Measurements from ENCODE around the gene CCSER1. TPM values are rescaled to one million over a fixed set of nuclear protein-coding genes. Genes with fewer than 3 reads are reported as not detected.

The CCSER1 gene
- total and polyA plus RNA-seq, 2 of the 8 experiments (the other 6 are each of a cell fraction or from before 2014, with no cell fraction given) = 0.26 to 0.84 TPM

GRCh38 chr4:90958256-90958895, 831.2 kb downstream of the CCSER1 start:
- Histone ChIP-seq H2BK120ac (replicated peaks; ENCODE audit: low read depth, low read length) (no peak overlapping the region), H3K23ac (ENCODE audit: insufficient read length) (no peak overlapping the region), H4K20me1 (replicated peaks in 1 of 2; ENCODE audit: control insufficient read depth in 1 of 2, insufficient read depth in 2 of 2, low read length in 2 of 2) (no peaks in the 10 kb centered on the region), H3K23me2 (ENCODE audit: low read depth, low read length) (no peaks in the 10 kb centered on the region), H3K79me1 (ENCODE audit: low read depth, low read length) (no peaks in the 10 kb centered on the region), H3K27me3 (replicated peaks in 1 of 4; ENCODE audit: control insufficient read depth in 3 of 4, extremely low read depth in 1 of 4, insufficient read depth in 3 of 4, low read length in 3 of 4) (no peaks in the 10 kb centered on the region), H3K79me2 (ENCODE audit: control insufficient read depth in 1 of 2, insufficient read depth in 2 of 2, low read length in 2 of 2) (no peaks in the 10 kb centered on the region), H3K4me2 (ENCODE audit: insufficient read depth in 1 of 2, low read depth in 2 of 2, low read length in 2 of 2) (no peak overlapping the region), H3K18ac (ENCODE audit: extremely low read depth, low read length) (no peak overlapping the region), H3K56ac (replicated peaks; ENCODE audit: insufficient read length, low read depth, low read length) (no peak overlapping the region), H4K8ac (ENCODE audit: extremely low read depth, insufficient read depth, low read length) (no peak overlapping the region), H3K27ac (ENCODE audit: low read depth, low read length) (no peak overlapping the region), H3K9me3 (ENCODE audit: insufficient read depth in 2 of 2, low read depth in 1 of 2, low read length in 1 of 2) (no peaks in the 10 kb centered on the region), H4K5ac (ENCODE audit: insufficient read length, low read depth, low read length) (no peak overlapping the region), H2AFZ (ENCODE audit: low read length) (peak overlapping the region; percentile 76), H3K14ac (ENCODE audit: insufficient read length) (no peak overlapping the region), H2BK5ac (ENCODE audit: low read depth, low read length) (no peak overlapping the region), H4K91ac (replicated peaks; ENCODE audit: insufficient read length, low read length) (no peak overlapping the region), H3K4me3 (ENCODE audit: extremely low read depth in 1 of 4, insufficient read depth in 2 of 4, low read depth in 3 of 4, low read length in 4 of 4) (no peak overlapping the region), H3K4me1 (replicated peaks in 1 of 4; ENCODE audit: control insufficient read depth in 3 of 4, insufficient read depth in 4 of 4, low read length in 3 of 4) (no peaks in the 10 kb centered on the region), H3K36me3 (ENCODE audit: control insufficient read depth in 2 of 4, insufficient read depth in 4 of 4, low read length in 3 of 4) (no peaks in the 10 kb centered on the region), H3K4ac (replicated peaks; ENCODE audit: insufficient read length, low read depth, low read length) (no peak overlapping the region), H2AK5ac (ENCODE audit: low read depth, low read length) (no peak overlapping the region), H2BK12ac (ENCODE audit: low read depth, low read length) (no peak overlapping the region), H2BK15ac (ENCODE audit: low read length) (no peak overlapping the region), H3K9ac (replicated peaks in 1 of 4; ENCODE audit: extremely low read depth in 1 of 4, low read depth in 3 of 4, low read length in 3 of 4) (no peak overlapping the region), H2BK20ac (ENCODE audit: low read length) (no peak overlapping the region)
- DNase-seq (ENCODE audit: low read depth in 1 of 2, low spot score in 2 of 2) (no peak), FAIRE-seq (no peak)
- ChIA-PET POLR2A (ENCODE audit: partially characterized antibody) (interaction anchor here (1.0 kb wide), 1 partner anchor 23 kb away, joined by 3 read pairs; no protein-coding TSS in a partner anchor), CTCF (ENCODE audit: partially characterized antibody) (no interaction called here)
- WGBS, 2 experiments (ENCODE audit: extremely low coverage in 1 of 2, insufficient coverage in 1 of 2, insufficient read length in 1 of 2, insufficient replicate concordance in 2 of 2, low coverage in 1 of 2, low lambda C conversion rate in 2 of 2, missing lambda C conversion rate in 1 of 2) = 92% methylated on average over 3 of the region's 3 CpGs; no CpG with 5 or more reads in 1 of the 2 experiments
- no peak for TF ChIP-seq POLR2AphosphoS5 (IDR thresholded peaks at IDR 0.05; ENCODE audit: low read depth, low read length)
- no peak for TF ChIP-seq ASH2L (IDR thresholded peaks at IDR 0.05; ENCODE audit: low read length)
- no peak for TF ChIP-seq RXRA (IDR thresholded peaks at IDR 0.05; ENCODE audit: insufficient read depth, low read depth, low read length)
- no peak for TF ChIP-seq MAFK (IDR thresholded peaks at IDR 0.05; ENCODE audit: low read depth, low read length)
- TF ChIP-seq CBX5 (IDR thresholded peaks at IDR 0.05; ENCODE audit: low read depth, low read length) = no peak
- TF ChIP-seq GABPA (IDR thresholded peaks at IDR 0.05; ENCODE audit: borderline replicate concordance, insufficient read depth, low read length) = no peak
- TF ChIP-seq SP1 (IDR thresholded peaks at IDR 0.05; ENCODE audit: low read depth, low read length) = no peak
